ENCODE measurements around the gene AKNA.

- TF ChIP-seq CTCF (IDR thresholded peaks at IDR 0.05; ENCODE audit: insufficient read depth, low read depth, low read length) (no peak), EZH2 (IDR thresholded peaks at IDR 0.05; ENCODE audit: insufficient read depth, low read length) (no peak)
Measured at GRCh38 chr9:114343471-114344187, 44.2 kb downstream of the AKNA start.
